ENCODE data around the gene NDUFA5.

GRCh38 chr7:123553159-123553558, 4.5 kb downstream of the NDUFA5 start:
- TF ChIP-seq CTCF (IDR thresholded peaks at IDR 0.05) = no peak
- TF ChIP-seq POLR2AphosphoS5 (IDR thresholded peaks at IDR 0.05) = no peak
- no peak for TF ChIP-seq EP300 (IDR thresholded peaks at IDR 0.05)
